Activated naive CD4-positive, alpha-beta T cell treated with anti-CD3 and anti-CD28 coated beads for 36 hours (primary cell): ENCODE results near the gene FRMD4B. TPM values are rescaled to one million over a fixed set of nuclear protein-coding genes. Genes with fewer than 3 reads are reported as not detected.

Experiments
- CTCF ChIA-PET: fragments of 350-600 bp; sonication (Branson Sonifier 250); formaldehyde crosslinking; loops from one replicate; lab custom pipeline; 2021; ENCODE audit warnings: antibody characterized with exemption; lab: Charles Lee
- DNase-seq: peaks from one replicate; pipeline ENCODE4 v3.0.0-alpha.2; 2020
- H3K27ac Mint-ChIP-seq: one replicate; pipeline ENCODE4 v1.8.0; 2021; ENCODE audit warnings: mild to moderate bottlenecking, mixed read lengths
- H3K27me3 Mint-ChIP-seq: one replicate; pipeline ENCODE4 v1.8.0; 2021; ENCODE audit warnings: low read depth, mixed read lengths
- H3K36me3 Mint-ChIP-seq: one replicate; pipeline ENCODE4 v1.8.0; 2021; ENCODE audit warnings: low read depth, mixed read lengths
- H3K4me1 Mint-ChIP-seq: one replicate; pipeline ENCODE4 v1.8.0; 2021; ENCODE audit warnings: low read depth, mixed read lengths
- H3K4me3 Mint-ChIP-seq: one replicate; pipeline ENCODE4 v1.8.0; 2021; ENCODE audit warnings: mild to moderate bottlenecking, moderate library complexity, mixed read lengths
- H3K9me3 Mint-ChIP-seq: one replicate; pipeline ENCODE4 v1.8.0; 2021; ENCODE audit warnings: mixed read lengths
- intact Hi-C: fragments of 100-400 bp; cut with micrococcal nuclease; formaldehyde crosslinking; loops from one replicate; pipeline ENCODE4 v1.15.1; 2023
- total RNA-seq, 2 experiments: library from RNA; stranded (reverse); gene quantifications; one replicate each; pipeline ENCODE4 v1.2.3, GENCODE V29; 2021

The FRMD4B gene
- total RNA-seq, 2 experiments from 2014 or later = 11.9 to 12.1 TPM

GRCh38 chr3:69231929-69232440, 153.9 kb downstream of the FRMD4B start:
- Mint-ChIP-seq H3K27me3 (no peaks in the 10 kb centered on the region), H3K4me1 (peaks cover 15% of the 10 kb centered on the region), H3K9me3 (no peaks in the 10 kb centered on the region), H3K36me3 (no peaks in the 10 kb centered on the region), H3K4me3 (no peak overlapping the region), H3K27ac (no peak overlapping the region)
- intact Hi-C loops = no loop called here
- CTCF ChIA-PET = interaction anchor here (0.8 kb wide), 1 partner anchor 15 kb away, joined by 3 read pairs; no protein-coding TSS in a partner anchor
- DNase-seq = no peak

GRCh38 chr3:69226071-69226470, 159.8 kb downstream of the FRMD4B start:
- H3K27me3 Mint-ChIP-seq = no peaks in the 10 kb centered on the region
- H3K9me3 Mint-ChIP-seq = no peaks in the 10 kb centered on the region
- DNase-seq = no peak
- H3K4me3 Mint-ChIP-seq = no peak overlapping the region
- no peak overlapping the region for H3K27ac Mint-ChIP-seq
- intact Hi-C loops = no loop called here
- peaks cover 2% of the 10 kb centered on the region for H3K4me1 Mint-ChIP-seq
- CTCF ChIA-PET = no interaction called here
- H3K36me3 Mint-ChIP-seq = no peaks in the 10 kb centered on the region

GRCh38 chr3:69219101-69219708, 166.7 kb downstream of the FRMD4B start:
- Mint-ChIP-seq H3K27ac (no peak overlapping the region), H3K27me3 (no peaks in the 10 kb centered on the region), H3K4me3 (no peak overlapping the region), H3K9me3 (no peaks in the 10 kb centered on the region), H3K36me3 (peaks cover 2% of the 10 kb centered on the region), H3K4me1 (peaks cover 5% of the 10 kb centered on the region)
- intact Hi-C loops = no loop called here
- CTCF ChIA-PET = interaction anchor here (1.3 to 1.8 kb wide), 2 partner anchors 19 to 87 kb away, joined by 5 to 8 read pairs; no protein-coding TSS in a partner anchor
- DNase-seq = no peak

- Mint-ChIP-seq H3K27ac (no peak overlapping the region), H3K27me3 (no peaks in the 10 kb centered on the region), H3K36me3 (peaks cover 2% of the 10 kb centered on the region), H3K9me3 (no peaks in the 10 kb centered on the region), H3K4me1 (peaks cover 10% of the 10 kb centered on the region), H3K4me3 (no peak overlapping the region)
- CTCF ChIA-PET = interaction anchor here (0.7 to 1.8 kb wide), 3 partner anchors 18 to 755 kb away, joined by 4 to 8 read pairs (median 5); no protein-coding TSS in a partner anchor
- intact Hi-C loops = no loop called here
- DNase-seq = no peak
These were observed 167.8 kb downstream of the FRMD4B start for GRCh38 chr3:69218079-69218478.

- Mint-ChIP-seq H3K36me3 (peaks cover 2% of the 10 kb centered on the region), H3K4me3 (no peak overlapping the region), H3K4me1 (peaks cover 18% of the 10 kb centered on the region), H3K27me3 (no peaks in the 10 kb centered on the region), H3K27ac (no peak overlapping the region), H3K9me3 (no peaks in the 10 kb centered on the region)
- intact Hi-C loops = no loop called here
- CTCF ChIA-PET = interaction anchor here (0.6 kb wide), 1 partner anchor 94 kb away, joined by 3 read pairs; no protein-coding TSS in a partner anchor
- no peak for DNase-seq
These were observed 168.9 kb downstream of the FRMD4B start for GRCh38 chr3:69216981-69217380.

GRCh38 chr3:69214241-69214640, 171.6 kb downstream of the FRMD4B start:
- CTCF ChIA-PET = interaction anchor here (0.6 to 1.6 kb wide), 2 partner anchors 14 to 34 kb away, joined by 4 read pairs; no protein-coding TSS in a partner anchor
- peak; percentile 48 for DNase-seq
- Mint-ChIP-seq H3K4me3 (no peak overlapping the region), H3K4me1 (peaks cover 35% of the 10 kb centered on the region), H3K27ac (no peak overlapping the region), H3K36me3 (peaks cover 2% of the 10 kb centered on the region), H3K9me3 (no peaks in the 10 kb centered on the region), H3K27me3 (no peaks in the 10 kb centered on the region)
- intact Hi-C loops = no loop called here

GRCh38 chr3:69212411-69213160, 173.3 kb downstream of the FRMD4B start:
- Mint-ChIP-seq H3K27me3 (no peaks in the 10 kb centered on the region), H3K4me3 (no peak overlapping the region), H3K4me1 (peaks cover 36% of the 10 kb centered on the region), H3K9me3 (no peaks in the 10 kb centered on the region), H3K27ac (peak overlapping the region; percentile 56), H3K36me3 (no peaks in the 10 kb centered on the region)
- DNase-seq = peak; percentile 17
- intact Hi-C loops = loop anchor here (1.0 to 2.0 kb wide), 7 partner anchors 8 to 223 kb away; no protein-coding TSS in a partner anchor
- CTCF ChIA-PET = interaction anchor here (0.6 to 1.9 kb wide), 12 partner anchors 8 to 197 kb away, joined by 3 to 10 read pairs (median 4); no protein-coding TSS in a partner anchor

GRCh38 chr3:69210068-69210730, 175.7 kb downstream of the FRMD4B start:
- peaks cover 55% of the 10 kb centered on the region for H3K4me1 Mint-ChIP-seq
- DNase-seq = no peak
- CTCF ChIA-PET = interaction anchor here (0.7 to 1.3 kb wide), 3 partner anchors 27 to 115 kb away, joined by 3 read pairs; no protein-coding TSS in a partner anchor
- H3K27ac Mint-ChIP-seq = no peak overlapping the region
- H3K27me3 Mint-ChIP-seq = no peaks in the 10 kb centered on the region
- no peaks in the 10 kb centered on the region for H3K9me3 Mint-ChIP-seq
- H3K36me3 Mint-ChIP-seq = no peaks in the 10 kb centered on the region
- H3K4me3 Mint-ChIP-seq = no peak overlapping the region
- intact Hi-C loops = no loop called here

GRCh38 chr3:69209413-69209812, 176.5 kb downstream of the FRMD4B start:
- DNase-seq = no peak
- H3K4me1 Mint-ChIP-seq = peaks cover 59% of the 10 kb centered on the region
- intact Hi-C loops = no loop called here
- H3K36me3 Mint-ChIP-seq = no peaks in the 10 kb centered on the region
- no peaks in the 10 kb centered on the region for H3K9me3 Mint-ChIP-seq
- CTCF ChIA-PET = interaction anchor here (0.7 to 1.3 kb wide), 5 partner anchors 26 to 116 kb away, joined by 3 read pairs; no protein-coding TSS in a partner anchor
- no peaks in the 10 kb centered on the region for H3K27me3 Mint-ChIP-seq
- H3K4me3 Mint-ChIP-seq = no peak overlapping the region
- no peak overlapping the region for H3K27ac Mint-ChIP-seq

- peaks cover 61% of the 10 kb centered on the region for H3K4me1 Mint-ChIP-seq
- intact Hi-C loops = no loop called here
- H3K27ac Mint-ChIP-seq = no peak overlapping the region
These were observed 178.9 kb downstream of the FRMD4B start for GRCh38 chr3:69207031-69207430.

GRCh38 chr3:69205385-69205784, 180.5 kb downstream of the FRMD4B start:
- intact Hi-C loops = no loop called here
- CTCF ChIA-PET = no interaction called here
- no peaks in the 10 kb centered on the region for H3K27me3 Mint-ChIP-seq
- no peak for DNase-seq
- no peak overlapping the region for H3K27ac Mint-ChIP-seq
- H3K4me1 Mint-ChIP-seq = peaks cover 59% of the 10 kb centered on the region
- no peak overlapping the region for H3K4me3 Mint-ChIP-seq
- no peaks in the 10 kb centered on the region for H3K9me3 Mint-ChIP-seq
- H3K36me3 Mint-ChIP-seq = no peaks in the 10 kb centered on the region

More at GRCh38 chr3:69207031-69207430, 178.9 kb downstream of the FRMD4B start:
- DNase-seq = no peak
- no peak overlapping the region for H3K4me3 Mint-ChIP-seq
- H3K9me3 Mint-ChIP-seq = no peaks in the 10 kb centered on the region
- no peaks in the 10 kb centered on the region for H3K27me3 Mint-ChIP-seq
- no peaks in the 10 kb centered on the region for H3K36me3 Mint-ChIP-seq
- CTCF ChIA-PET = interaction anchor here (1.0 kb wide), 1 partner anchor 86 kb away, joined by 3 read pairs; no protein-coding TSS in a partner anchor
